ENCODE measurements around the gene TRAF4.
A peak's percentile ranks its signal among the peaks of the same experiment; 100 is the strongest.

DNA sequence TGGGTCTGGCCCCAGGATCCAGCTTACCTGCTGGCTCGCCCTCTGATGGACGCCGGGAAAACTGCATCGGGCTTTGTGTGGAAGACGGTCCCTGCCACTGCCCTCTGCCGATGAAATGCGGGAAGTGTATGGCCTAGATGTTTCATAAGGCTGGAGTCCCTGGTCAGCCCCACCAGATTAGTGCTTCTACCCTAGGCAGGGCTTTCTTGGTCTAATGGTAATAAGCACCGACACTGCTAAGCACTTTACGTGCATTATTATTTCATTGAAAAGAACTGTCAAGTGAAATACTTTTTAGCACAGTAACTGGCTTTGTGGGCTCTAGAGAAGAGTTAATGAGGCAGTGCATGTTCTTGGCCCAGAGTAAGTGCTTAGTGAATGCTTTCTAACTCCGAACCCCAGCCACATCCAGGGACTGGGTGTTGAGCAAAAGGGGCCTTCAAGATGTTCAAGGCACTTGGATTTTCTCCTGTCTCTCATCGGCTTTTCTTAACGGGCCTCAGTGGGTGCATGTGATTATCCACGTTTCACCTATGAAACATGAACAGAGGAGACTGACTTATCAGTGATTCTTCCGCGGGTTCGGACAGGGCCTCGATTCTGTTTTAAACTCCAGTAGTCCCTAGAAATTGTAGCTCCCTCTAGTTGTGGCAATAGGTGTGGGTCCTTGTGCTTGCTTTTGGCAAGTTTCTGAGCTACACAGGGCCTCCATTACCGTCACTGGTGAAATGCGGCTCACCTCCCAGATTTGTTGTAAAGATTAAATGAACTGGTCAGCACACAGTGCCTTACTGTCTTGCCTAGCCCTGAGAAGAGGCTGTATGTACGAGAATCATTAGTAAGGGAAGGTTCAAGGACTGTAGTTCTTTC, 6.6 kb downstream of the TRAF4 start:
- no peak for TF ChIP-seq POLR2A (IDR thresholded peaks at IDR 0.05; ENCODE audit: borderline replicate concordance, extremely low read depth, insufficient read depth, insufficient read length)
- TF ChIP-seq, protein P1, sequence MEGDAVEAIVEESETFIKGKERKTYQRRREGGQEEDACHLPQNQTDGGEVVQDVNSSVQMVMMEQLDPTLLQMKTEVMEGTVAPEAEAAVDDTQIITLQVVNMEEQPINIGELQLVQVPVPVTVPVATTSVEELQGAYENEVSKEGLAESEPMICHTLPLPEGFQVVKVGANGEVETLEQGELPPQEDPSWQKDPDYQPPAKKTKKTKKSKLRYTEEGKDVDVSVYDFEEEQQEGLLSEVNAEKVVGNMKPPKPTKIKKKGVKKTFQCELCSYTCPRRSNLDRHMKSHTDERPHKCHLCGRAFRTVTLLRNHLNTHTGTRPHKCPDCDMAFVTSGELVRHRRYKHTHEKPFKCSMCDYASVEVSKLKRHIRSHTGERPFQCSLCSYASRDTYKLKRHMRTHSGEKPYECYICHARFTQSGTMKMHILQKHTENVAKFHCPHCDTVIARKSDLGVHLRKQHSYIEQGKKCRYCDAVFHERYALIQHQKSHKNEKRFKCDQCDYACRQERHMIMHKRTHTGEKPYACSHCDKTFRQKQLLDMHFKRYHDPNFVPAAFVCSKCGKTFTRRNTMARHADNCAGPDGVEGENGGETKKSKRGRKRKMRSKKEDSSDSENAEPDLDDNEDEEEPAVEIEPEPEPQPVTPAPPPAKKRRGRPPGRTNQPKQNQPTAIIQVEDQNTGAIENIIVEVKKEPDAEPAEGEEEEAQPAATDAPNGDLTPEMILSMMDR (IDR thresholded peaks at IDR 0.05 in 2 of 3, conservative IDR thresholded peaks at IDR 0.05 in 1 of 3; ENCODE audit: borderline replicate concordance in 1 of 3, insufficient read depth in 1 of 3, low read depth in 2 of 3, low read length in 2 of 3), result peak; percentile 98 to 100 (median 98)
- TF ChIP-seq POLR2AphosphoS5 (IDR thresholded peaks at IDR 0.05; ENCODE audit: low read depth, low read length), result peak; percentile 72

Measured in HCT116 (cell line).